K562 (cell line): Measurements from ENCODE around the gene FIGLA. TPM values are rescaled to one million over a fixed set of nuclear protein-coding genes. Genes with fewer than 3 reads are reported as not detected.
A peak's percentile ranks its signal among the peaks of the same experiment; 100 is the strongest.

Experiments
- ATAC-seq: fragments of 200-7000 bp; cut with Tn5 transposase; 3 replicates; pipeline ENCODE4 v1.9.1; 2020; ENCODE audit warnings: moderate library complexity
- BruUV-seq: library from RNA; stranded (reverse); fragments of 400-500 nt; replicated peaks from 2 replicates; lab custom pipeline; 2021; lab: Mats Ljungman, UMichigan
- CTCF ChIA-PET: fragments of 300-600 bp; formaldehyde crosslinking; extraction: SDS; loops from one replicate; lab custom pipeline; 2021; ENCODE audit warnings: low intra/inter-chr PET ratio; lab: Yijun Ruan, JAX
- POLR2A ChIA-PET: fragments of 300-600, 350-650 bp; sonication (Branson Sonifier 250); formaldehyde crosslinking; extraction: SDS; loops from one replicate; lab custom pipeline; 2021; ENCODE audit warnings: antibody characterized with exemption, inconsistent platforms; lab: Yijun Ruan, JAX
- DNase-seq, 4 experiments: peaks; one replicate each; pipeline versions ENCODE4 v3.0.0 to v3.0.0-alpha.2; 2011 to 2018; ENCODE audit warnings: low spot score in 3 of 4, mixed read lengths in 3 of 4; ENCODE audit errors: extremely low read depth in 1 of 4
- FAIRE-seq: peaks from 2 replicates; lab custom pipeline; 2011; peaks lifted over from hg19 to GRCh38; lab: Jason Lieb, UNC
- H2AFZ ChIP-seq: 2 replicates; pipeline ENCODE4 v1.6.0; 2011; ENCODE audit warnings: low read depth, low read length, control low read depth, inconsistent platforms
- H3K27ac ChIP-seq: fragments of 200-600 bp; 3 replicates; pipeline ENCODE4 v1.8.0; 2011; ENCODE audit warnings: low read depth, mild to moderate bottlenecking, control low read depth, inconsistent platforms, low read length, moderate library complexity, mixed read lengths; ENCODE audit errors: extremely low read depth
- H3K27me3 ChIP-seq, 2 experiments: fragments of 300-600 bp in 1 of 2; 2 replicates in 1 of 2; 3 replicates in 1 of 2; pipeline versions ENCODE4 v1.6.0 to v1.8.0; 2011; ENCODE audit warnings: inconsistent platforms in 2 of 2, low read length in 2 of 2, mild to moderate bottlenecking in 1 of 2, mixed read lengths in 1 of 2, moderate library complexity in 1 of 2; ENCODE audit not compliant: control insufficient read depth in 2 of 2, insufficient read depth in 2 of 2
- H3K36me3 ChIP-seq: fragments of 300-600 bp; 3 replicates; pipeline ENCODE4 v1.8.0; 2011; ENCODE audit warnings: mild to moderate bottlenecking, low read length, inconsistent platforms; ENCODE audit not compliant: control insufficient read depth, insufficient read depth
- H3K4me1 ChIP-seq, 2 experiments: fragments of 200-600 bp in 1 of 2; replicated peaks in 1 of 2; 2 replicates in 1 of 2; 3 replicates in 1 of 2; pipeline versions ENCODE4 v1.5.1 to v1.8.0; 2011; ENCODE audit warnings: inconsistent platforms in 2 of 2, low read length in 2 of 2, mild to moderate bottlenecking in 1 of 2, mixed read lengths in 1 of 2, moderate library complexity in 1 of 2; ENCODE audit not compliant: control insufficient read depth in 2 of 2, insufficient read depth in 2 of 2
- H3K4me2 ChIP-seq: 2 replicates; pipeline ENCODE4 v1.6.1; 2011; ENCODE audit warnings: low read length, control low read depth, inconsistent platforms, mixed read lengths; ENCODE audit not compliant: insufficient read depth
- H3K4me3 ChIP-seq: fragments of 200-600 bp; sonication (generic), shearing (Covaris generic); 2 replicates; pipeline ENCODE4 v1.5.1; 2016; ENCODE audit warnings: control low read depth, inconsistent platforms
- H3K79me2 ChIP-seq: fragments of 200-600 bp; 3 replicates; pipeline ENCODE4 v1.8.0; 2011; ENCODE audit warnings: low read length, inconsistent platforms; ENCODE audit not compliant: control insufficient read depth, insufficient read depth
- H3K9ac ChIP-seq, 2 experiments: 2 replicates each; pipeline versions ENCODE4 v1.6.0 to v1.6.1; 2011; ENCODE audit warnings: low read depth in 2 of 2, low read length in 2 of 2, control low read depth in 1 of 2, inconsistent platforms in 1 of 2, mild to moderate bottlenecking in 1 of 2, mixed read lengths in 1 of 2; ENCODE audit not compliant: insufficient read depth in 1 of 2
- H3K9me1 ChIP-seq: one replicate; pipeline ENCODE4 v1.6.0; 2011; ENCODE audit warnings: inconsistent platforms, mild to moderate bottlenecking, low read length, moderate library complexity; ENCODE audit not compliant: control insufficient read depth, insufficient read depth
- H3K9me3 ChIP-seq: replicated peaks from 2 replicates; pipeline ENCODE4 v1.5.1; 2011; ENCODE audit warnings: low read depth, low read length, inconsistent platforms; ENCODE audit not compliant: control insufficient read depth, insufficient read depth
- H4K20me1 ChIP-seq: replicated peaks from 2 replicates; pipeline ENCODE4 v1.6.1; 2011; ENCODE audit warnings: low read length, inconsistent platforms, mixed read lengths; ENCODE audit not compliant: control insufficient read depth, insufficient read depth
- ATF7 ChIP-seq: fragments of 450-650 bp; IDR thresholded peaks from 2 replicates; pipeline ENCODE4 v1.7.1; 2014; ENCODE audit warnings: mild to moderate bottlenecking, moderate library complexity
- CXXC5 ChIP-seq: fragments of 250-450 bp; sonication (Bioruptor Pico); IDR thresholded peaks from 2 replicates; pipeline ENCODE4 v1.8.0; 2022; ENCODE audit warnings: inconsistent platforms, mild to moderate bottlenecking, moderate library complexity
- DPF2 ChIP-seq: fragments of 450-650 bp; IDR thresholded peaks from 2 replicates; pipeline ENCODE4 v1.6.1; 2016
- EHMT2 ChIP-seq: fragments of 450-650 bp; IDR thresholded peaks from 2 replicates; pipeline ENCODE4 v1.6.1; 2018; ENCODE audit warnings: antibody characterized with exemption
- ELF4 ChIP-seq: fragments of 450-650 bp; formaldehyde crosslinking; IDR thresholded peaks from 2 replicates; pipeline ENCODE4 v1.4.0; 2022; ENCODE audit warnings: missing genetic modification characterization
- ESRRA ChIP-seq: fragments of 450-650 bp; IDR thresholded peaks from 2 replicates; pipeline ENCODE4 v1.6.1; 2014; ENCODE audit warnings: low read depth, mild to moderate bottlenecking, moderate library complexity, borderline replicate concordance
- GATAD2B ChIP-seq: fragments of 450-650 bp; IDR thresholded peaks from 2 replicates; pipeline ENCODE4 v1.6.1; 2017; ENCODE audit warnings: mild to moderate bottlenecking, borderline replicate concordance
- PML ChIP-seq: IDR thresholded peaks from 2 replicates; pipeline ENCODE4 v1.6.1; 2012; ENCODE audit warnings: low read length, inconsistent platforms
- RBM14 ChIP-seq: fragments of 200-400 bp; formaldehyde crosslinking; IDR thresholded peaks from 2 replicates; pipeline ENCODE4 v1.6.1; 2018; ENCODE audit warnings: low read depth, mild to moderate bottlenecking, low read length, moderate library complexity, borderline replicate concordance; ENCODE audit not compliant: insufficient read depth
- SMARCE1 ChIP-seq: fragments of 450-650 bp; IDR thresholded peaks from 2 replicates; pipeline ENCODE4 v1.7.1; 2016; ENCODE audit warnings: mild to moderate bottlenecking
- TAF7 ChIP-seq: fragments of 450-650 bp; IDR thresholded peaks from 2 replicates; pipeline ENCODE4 v1.6.1; 2016; ENCODE audit warnings: missing genetic modification characterization, missing compliant biosample characterization
- TCFL5 ChIP-seq: fragments of 250-450 bp; sonication (Bioruptor Pico); conservative IDR thresholded peaks from 2 replicates; pipeline ENCODE4 v1.6.1; 2021; ENCODE audit warnings: mild to moderate bottlenecking, moderate library complexity, matching md5 sums
- TSC22D4 ChIP-seq: fragments of 450-650 bp; IDR thresholded peaks from 2 replicates; pipeline ENCODE4 v1.6.1; 2016; ENCODE audit warnings: missing genetic modification characterization, missing biosample characterization, control low read depth
- ZBTB7A ChIP-seq: IDR thresholded peaks from 2 replicates; pipeline ENCODE4 v1.6.1; 2011; ENCODE audit warnings: low read depth, mild to moderate bottlenecking, low read length, moderate library complexity, borderline replicate concordance; ENCODE audit not compliant: control insufficient read depth
- ZNF274 ChIP-seq: IDR thresholded peaks from 2 replicates; pipeline ENCODE4 v1.6.1; 2011; ENCODE audit warnings: low read depth, mild to moderate bottlenecking, low read length, moderate library complexity, borderline replicate concordance
- in situ Hi-C: fragments of 300-500 bp; cut with MboI; formaldehyde crosslinking; loops from 4 replicates; pipeline ENCODE4 v1.15.0; 2018; ENCODE audit warnings: inconsistent platforms, mixed read lengths
- intact Hi-C: fragments of 100-400 bp; cut with micrococcal nuclease; formaldehyde crosslinking; loops from 2 replicates; pipeline ENCODE4 v1.14.2; 2022
- polyA plus RNA-seq, 8 experiments: library from polyadenylated mRNA; depleted of rRNA in 4 of 8; stranded (reverse) in 5 of 8; unstranded in 3 of 8; fragments of >200 nt; fragmentation: Nextera tagmentation in 2 of 8; fragmentation: Illumina TruSeq in 1 of 8; extraction: Ambion mirVana in 2 of 8; extraction: Trizol in 1 of 8; gene quantifications; 2 replicates each; pipeline versions ENCODE4 v1.2.1 to v1.2.3, GENCODE V29; 2011 to 2014; ENCODE audit warnings: inconsistent platforms in 1 of 8, missing spikeins in 1 of 8
- total RNA-seq, 7 experiments: library from RNA; depleted of rRNA in 6 of 7; stranded (reverse); fragments of >200 nt in 6 of 7; fragmentation: Illumina TruSeq in 2 of 7; extraction: Trizol in 2 of 7; gene quantifications; 2 replicates each; pipeline versions ENCODE4 v1.2.1 to v1.2.3, GENCODE V29; 2011 to 2021; ENCODE audit warnings: low replicate concordance in 1 of 7
- TF ChIP-seq, protein P1 (sequence below): fragments of 450-650 bp; formaldehyde crosslinking; IDR thresholded peaks from 2 replicates; pipeline ENCODE4 v1.4.0; 2020; ENCODE audit warnings: mild to moderate bottlenecking, moderate library complexity
- TF ChIP-seq, protein P2 (sequence below): fragments of 450-650 bp; IDR thresholded peaks from 2 replicates; pipeline ENCODE4 v1.6.1; 2016; ENCODE audit warnings: borderline replicate concordance
- TF ChIP-seq, protein P3 (sequence below): sonication (generic); formaldehyde crosslinking; IDR thresholded peaks from 2 replicates; pipeline ENCODE4 v1.8.1; 2023; ENCODE audit warnings: mild to moderate bottlenecking, missing genetic modification reagents

The FIGLA gene
- total and polyA plus RNA-seq, 9 of the 15 experiments (the other 6 are each of a cell fraction or from before 2014, with no cell fraction given) = not detected

DNA sequence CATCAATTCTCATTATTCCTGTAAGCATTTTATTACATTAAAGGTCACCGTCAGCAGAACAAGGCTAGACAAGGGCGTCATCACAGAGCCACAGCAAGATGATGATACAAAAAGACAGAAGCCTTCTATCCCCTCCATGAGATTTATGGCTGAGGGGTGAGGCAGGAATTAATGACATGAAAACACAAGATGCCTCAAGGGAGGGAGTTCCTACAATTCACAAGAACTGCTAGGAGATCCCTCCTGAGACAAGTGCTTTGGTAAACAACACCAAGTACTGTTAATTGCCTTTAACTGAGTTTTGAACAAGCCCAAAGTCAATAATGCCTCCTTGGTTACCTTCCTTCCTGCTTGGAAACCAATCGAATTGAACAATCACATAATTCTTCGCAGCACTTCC, 36.5 kb downstream of the FIGLA start (continued):
- TF ChIP-seq ZBTB7A (no peak), GATAD2B (no peak), TSC22D4 (tag) (no peak), PML (no peak)
- TF ChIP-seq, protein P1, sequence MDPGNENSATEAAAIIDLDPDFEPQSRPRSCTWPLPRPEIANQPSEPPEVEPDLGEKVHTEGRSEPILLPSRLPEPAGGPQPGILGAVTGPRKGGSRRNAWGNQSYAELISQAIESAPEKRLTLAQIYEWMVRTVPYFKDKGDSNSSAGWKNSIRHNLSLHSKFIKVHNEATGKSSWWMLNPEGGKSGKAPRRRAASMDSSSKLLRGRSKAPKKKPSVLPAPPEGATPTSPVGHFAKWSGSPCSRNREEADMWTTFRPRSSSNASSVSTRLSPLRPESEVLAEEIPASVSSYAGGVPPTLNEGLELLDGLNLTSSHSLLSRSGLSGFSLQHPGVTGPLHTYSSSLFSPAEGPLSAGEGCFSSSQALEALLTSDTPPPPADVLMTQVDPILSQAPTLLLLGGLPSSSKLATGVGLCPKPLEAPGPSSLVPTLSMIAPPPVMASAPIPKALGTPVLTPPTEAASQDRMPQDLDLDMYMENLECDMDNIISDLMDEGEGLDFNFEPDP = no peak

DNA sequence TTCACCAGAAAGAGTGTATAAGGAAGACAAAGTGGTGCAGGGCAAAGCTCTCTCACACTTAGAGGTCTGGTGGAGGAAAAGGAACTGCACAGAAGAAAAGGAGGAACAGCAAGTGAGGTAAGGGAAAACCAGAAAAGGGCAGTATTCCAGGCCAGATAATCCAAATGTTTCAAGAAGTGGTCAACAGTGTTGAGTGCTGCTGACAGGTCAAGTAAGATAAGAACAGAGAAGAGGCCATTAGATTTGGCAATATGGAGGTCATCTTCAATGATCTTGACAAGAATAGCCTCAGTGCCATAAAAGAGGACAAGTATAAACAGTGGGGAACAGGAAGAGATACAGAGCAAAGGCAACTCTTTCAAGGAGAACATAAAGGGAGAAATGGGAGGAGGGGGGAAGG, 37.4 kb downstream of the FIGLA start:
- peaks cover 7 to 29% of the 10 kb centered on the region in 2 experiments; a peak in 3 of 5 replicates for H3K4me1 ChIP-seq
- peaks cover 4% of the 10 kb centered on the region for H3K9me1 ChIP-seq
- intact Hi-C loops (loop anchor here (5.0 kb wide), 1 partner anchor 66 kb away; no protein-coding TSS in a partner anchor), in situ Hi-C loops (no loop called here)
- no peaks in the 10 kb centered on the region for H3K27me3 ChIP-seq
- no TSS peak for BruUV-seq
- H3K27ac ChIP-seq = no peak overlapping the region
- FAIRE-seq = peak; percentile 77
- peaks cover 17% of the 10 kb centered on the region; the same call in 2 of the 3 replicates for H3K79me2 ChIP-seq
- H3K4me2 ChIP-seq = no peak overlapping the region
- ChIA-PET CTCF (no interaction called here), POLR2A (interaction anchor here (1.0 to 1.3 kb wide), 3 partner anchors 9 to 13 kb away, joined by 3 to 5 read pairs (median 4); no protein-coding TSS in a partner anchor)
- no peak for ATAC-seq
- no peaks in the 10 kb centered on the region for H4K20me1 ChIP-seq
- no peaks in the 10 kb centered on the region for H3K36me3 ChIP-seq
- H3K9me3 ChIP-seq = no peaks in the 10 kb centered on the region
- H3K4me3 ChIP-seq = no peak overlapping the region
- 0 out of 2 replicates have a peak overlapping the region, but pooled peaks have one; percentile 7 for H2AFZ ChIP-seq
- peak in 1 of 4 experiments; percentile 22 for DNase-seq
- no peak overlapping the region for H3K9ac ChIP-seq
- TF ChIP-seq TAF7 (tag) = no peak
- no peak for TF ChIP-seq TCFL5
- TF ChIP-seq, protein P2, sequence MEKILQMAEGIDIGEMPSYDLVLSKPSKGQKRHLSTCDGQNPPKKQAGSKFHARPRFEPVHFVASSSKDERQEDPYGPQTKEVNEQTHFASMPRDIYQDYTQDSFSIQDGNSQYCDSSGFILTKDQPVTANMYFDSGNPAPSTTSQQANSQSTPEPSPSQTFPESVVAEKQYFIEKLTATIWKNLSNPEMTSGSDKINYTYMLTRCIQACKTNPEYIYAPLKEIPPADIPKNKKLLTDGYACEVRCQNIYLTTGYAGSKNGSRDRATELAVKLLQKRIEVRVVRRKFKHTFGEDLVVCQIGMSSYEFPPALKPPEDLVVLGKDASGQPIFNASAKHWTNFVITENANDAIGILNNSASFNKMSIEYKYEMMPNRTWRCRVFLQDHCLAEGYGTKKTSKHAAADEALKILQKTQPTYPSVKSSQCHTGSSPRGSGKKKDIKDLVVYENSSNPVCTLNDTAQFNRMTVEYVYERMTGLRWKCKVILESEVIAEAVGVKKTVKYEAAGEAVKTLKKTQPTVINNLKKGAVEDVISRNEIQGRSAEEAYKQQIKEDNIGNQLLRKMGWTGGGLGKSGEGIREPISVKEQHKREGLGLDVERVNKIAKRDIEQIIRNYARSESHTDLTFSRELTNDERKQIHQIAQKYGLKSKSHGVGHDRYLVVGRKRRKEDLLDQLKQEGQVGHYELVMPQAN = no peak
- peak; percentile 65; the same call in 1 of the 2 replicates for TF ChIP-seq SMARCE1
- no peak for TF ChIP-seq CXXC5
- peak; percentile 53; the same call in 1 of the 2 replicates for TF ChIP-seq ESRRA
- peak; percentile 77 for TF ChIP-seq DPF2
- TF ChIP-seq EHMT2 = peak; percentile 91
- TF ChIP-seq, protein P3, sequence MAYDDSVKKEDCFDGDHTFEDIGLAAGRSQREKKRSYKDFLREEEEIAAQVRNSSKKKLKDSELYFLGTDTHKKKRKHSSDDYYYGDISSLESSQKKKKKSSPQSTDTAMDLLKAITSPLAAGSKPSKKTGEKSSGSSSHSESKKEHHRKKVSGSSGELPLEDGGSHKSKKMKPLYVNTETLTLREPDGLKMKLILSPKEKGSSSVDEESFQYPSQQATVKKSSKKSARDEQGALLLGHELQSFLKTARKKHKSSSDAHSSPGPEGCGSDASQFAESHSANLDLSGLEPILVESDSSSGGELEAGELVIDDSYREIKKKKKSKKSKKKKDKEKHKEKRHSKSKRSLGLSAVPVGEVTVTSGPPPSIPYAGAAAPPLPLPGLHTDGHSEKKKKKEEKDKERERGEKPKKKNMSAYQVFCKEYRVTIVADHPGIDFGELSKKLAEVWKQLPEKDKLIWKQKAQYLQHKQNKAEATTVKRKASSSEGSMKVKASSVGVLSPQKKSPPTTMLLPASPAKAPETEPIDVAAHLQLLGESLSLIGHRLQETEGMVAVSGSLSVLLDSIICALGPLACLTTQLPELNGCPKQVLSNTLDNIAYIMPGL = no peak
- TF ChIP-seq ATF7 = 0 out of 2 replicates have a peak, but pooled peaks have one; percentile 11
- 0 out of 2 replicates have a peak, but pooled peaks have one; percentile 46 for TF ChIP-seq ELF4
- no peak for TF ChIP-seq RBM14
- no peak for TF ChIP-seq ZNF274
